KOPT-K1 (cell line): ENCODE data around the gene RNU6-9.
A peak's percentile ranks its signal among the peaks of the same experiment; 100 is the strongest.
"Not testable (repeated sequence)": the region's sequence is repeated elsewhere in the genome, so short reads cannot be mapped to it uniquely, and the experiment has no call there.

ENCODE experiments used
- H3K27ac ChIP-seq: fragments of 200-600 bp; sonication (generic); 2 replicates; pipeline ENCODE4 v1.5.1; 2016; ENCODE audit warnings: antibody characterized with exemption, mild to moderate bottlenecking, low read depth, low read length; ENCODE audit not compliant: poor library complexity, severe bottlenecking
- H3K36me3 ChIP-seq: fragments of 200-600 bp; sonication (generic); 2 replicates; pipeline ENCODE4 v1.5.1; 2017; ENCODE audit warnings: antibody characterized with exemption, mild to moderate bottlenecking, low read length, moderate library complexity; ENCODE audit not compliant: insufficient read depth
- H3K9me3 ChIP-seq: fragments of 200-600 bp; sonication (generic); 2 replicates; pipeline ENCODE4 v1.5.1; 2017; ENCODE audit warnings: antibody characterized with exemption, low read length, mild to moderate bottlenecking; ENCODE audit not compliant: insufficient read depth, poor library complexity, severe bottlenecking

RNU6-9 gene

GRCh38 chr19:882871-883497, 10.3 kb upstream of the RNU6-9 start:
- Histone ChIP-seq H3K27ac (no peak overlapping the region), H3K36me3 (peaks cover 64% of the 10 kb centered on the region)

GRCh38 chr19:883661-884211, 9.5 kb upstream of the RNU6-9 start:
- Histone ChIP-seq H3K36me3 (peaks cover 69% of the 10 kb centered on the region), H3K27ac (no peak overlapping the region), H3K9me3 (no peaks in the 10 kb centered on the region)

More at GRCh38 chr19:882871-883497, 10.3 kb upstream of the RNU6-9 start:
- H3K9me3 ChIP-seq, result no peaks in the 10 kb centered on the region

- peaks cover 77% of the 10 kb centered on the region for H3K36me3 ChIP-seq
- no peaks in the 10 kb centered on the region for H3K9me3 ChIP-seq
- H3K27ac ChIP-seq, result no peak overlapping the region
Measured at GRCh38 chr19:884420-885211, 8.7 kb upstream of the RNU6-9 start.

- peaks cover 83% of the 10 kb centered on the region for H3K36me3 ChIP-seq
- H3K27ac ChIP-seq, result no peak overlapping the region
- no peaks in the 10 kb centered on the region for H3K9me3 ChIP-seq
Measured at GRCh38 chr19:885536-886224, 7.6 kb upstream of the RNU6-9 start.

GRCh38 chr19:887072-887471, 6.2 kb upstream of the RNU6-9 start:
- peaks cover 72% of the 10 kb centered on the region for H3K36me3 ChIP-seq
- no peak overlapping the region for H3K27ac ChIP-seq
- no peaks in the 10 kb centered on the region for H3K9me3 ChIP-seq

- no peaks in the 10 kb centered on the region for H3K9me3 ChIP-seq
- no peak overlapping the region for H3K27ac ChIP-seq
- peaks cover 67% of the 10 kb centered on the region for H3K36me3 ChIP-seq
Measured at GRCh38 chr19:887599-887998, 5.7 kb upstream of the RNU6-9 start.

- Histone ChIP-seq H3K27ac (no peak overlapping the region), H3K36me3 (peaks cover 56% of the 10 kb centered on the region), H3K9me3 (no peaks in the 10 kb centered on the region)
Measured at GRCh38 chr19:888581-889385, 4.5 kb upstream of the RNU6-9 start.

GRCh38 chr19:889662-890295, 3.5 kb upstream of the RNU6-9 start:
- Histone ChIP-seq H3K9me3 (no peaks in the 10 kb centered on the region), H3K27ac (no peak overlapping the region), H3K36me3 (peaks cover 49% of the 10 kb centered on the region)

- H3K36me3 ChIP-seq, result peaks cover 39% of the 10 kb centered on the region
- H3K9me3 ChIP-seq, result no peaks in the 10 kb centered on the region
- H3K27ac ChIP-seq, result no peak overlapping the region
Measured at GRCh38 chr19:890831-891230, 2.5 kb upstream of the RNU6-9 start.

- H3K9me3 ChIP-seq, result not testable (repeated sequence)
- peaks cover 32% of the 10 kb centered on the region for H3K36me3 ChIP-seq
- peak overlapping the region; percentile 87 for H3K27ac ChIP-seq
Measured at GRCh38 chr19:891421-892200, 1.7 kb upstream of the RNU6-9 start.

GRCh38 chr19:892243-892893, 916 bp upstream of the RNU6-9 start:
- peaks cover 31% of the 10 kb centered on the region; the same call in 1 of the 2 replicates for H3K36me3 ChIP-seq
- no peaks in the 10 kb centered on the region for H3K9me3 ChIP-seq
- H3K27ac ChIP-seq, result peak overlapping the region; percentile 87

GRCh38 chr19:896434-896833, 3.1 kb downstream of the RNU6-9 start:
- Histone ChIP-seq H3K27ac (no peak overlapping the region), H3K36me3 (peaks cover 8% of the 10 kb centered on the region; the same call in 1 of the 2 replicates), H3K9me3 (no peaks in the 10 kb centered on the region)

GRCh38 chr19:896999-897398, 3.7 kb downstream of the RNU6-9 start:
- no peaks in the 10 kb centered on the region for H3K9me3 ChIP-seq
- no peak overlapping the region for H3K27ac ChIP-seq
- peaks cover 8% of the 10 kb centered on the region; the same call in 1 of the 2 replicates for H3K36me3 ChIP-seq
